ENCODE measurements around the gene TEX261. TPM values are rescaled to one million over a fixed set of nuclear protein-coding genes. Genes with fewer than 3 reads are reported as not detected.

The TEX261 gene
- total and polyA plus RNA-seq, 2 experiments from 2014 or later = 5.7 to 17.5 TPM

GRCh38 chr2:70978341-70979179 is 16.1 kb downstream of the TEX261 start, which contains the start of gene ANKRD53:
Gene ANKRD53, plus strand, starts transcription at chr2:70978630. Its CDS starts 16 bp downstream, at chr2:70978646.
- Mint-ChIP-seq H3K27ac (no peak within 1 kb of the TSS), H3K27me3 (ENCODE audit: insufficient read depth, low read depth, poor library complexity) (peaks cover 32% of the 10 kb centered on the region), H3K9me3 (no peaks in the 10 kb centered on the region; the same call in 2 of the 3 replicates), H3K36me3 (ENCODE audit: low read depth) (no peaks in the 10 kb centered on the region), H3K4me1 (peaks cover 14% of the 10 kb centered on the region), H3K4me3 (peak within 1 kb of the TSS; percentile 79)
- H3K27me3 ChIP-seq (ENCODE audit: insufficient read depth) = peaks cover 22% of the 10 kb centered on the region
- DNase-seq (ENCODE audit: low spot score) = peak; percentile 79
- H3K36me3 ChIP-seq (ENCODE audit: insufficient read depth) = no peaks in the 10 kb centered on the region
- peaks cover 9% of the 10 kb centered on the region; the same call in 1 of the 2 replicates for H3K4me1 ChIP-seq (ENCODE audit: insufficient read depth)
- peak within 1 kb of the TSS; percentile 94 for H2AFZ ChIP-seq
- H3F3A ChIP-seq (replicated peaks; ENCODE audit: low read depth) = no peaks in the 10 kb centered on the region
- no peaks in the 10 kb centered on the region for H3K9me2 ChIP-seq (ENCODE audit: insufficient read depth)
- peak within 1 kb of the TSS; percentile 78 for H3K4me2 ChIP-seq
- no peaks in the 10 kb centered on the region for H3K79me2 ChIP-seq (replicated peaks; ENCODE audit: insufficient read depth)
- peak; percentile 84 for ATAC-seq
- peak within 1 kb of the TSS; percentile 74 for H3K4me3 ChIP-seq
- H4K20me1 ChIP-seq (replicated peaks; ENCODE audit: insufficient read depth) = no peaks in the 10 kb centered on the region
- H3K27ac ChIP-seq (ENCODE audit: low read depth) = no peak within 1 kb of the TSS
- TF ChIP-seq NANOG (IDR thresholded peaks at IDR 0.05; ENCODE audit: borderline replicate concordance) (no peak), EZH2 (IDR thresholded peaks at IDR 0.05; ENCODE audit: low read depth, unreplicated experiment) (no peak), ZNF331 (CRISPR knock-in tag; IDR thresholded peaks at IDR 0.05; ENCODE audit: low read depth) (no peak), CREB1 (CRISPR knock-in tag; IDR thresholded peaks at IDR 0.05; ENCODE audit: low read depth) (0 out of 2 replicates have a peak, but pooled peaks have one; percentile 11), JUNB (IDR thresholded peaks at IDR 0.05; ENCODE audit: unreplicated experiment) (no peak), STAT1 (IDR thresholded peaks at IDR 0.05; ENCODE audit: unreplicated experiment) (no peak), CTCF (conservative IDR thresholded peaks at IDR 0.05; ENCODE audit: low read depth in 2 of 2) (no peak), ETS1 (IDR thresholded peaks at IDR 0.05) (no peak), EZH2phosphoT487 (IDR thresholded peaks at IDR 0.05; ENCODE audit: unreplicated experiment) (no peak), ZNF114 (CRISPR knock-in tag; IDR thresholded peaks at IDR 0.05) (no peak), POLR2AphosphoS5 (IDR thresholded peaks at IDR 0.05; ENCODE audit: low read depth) (peak; percentile 42)
- TF ChIP-seq, protein P1, sequence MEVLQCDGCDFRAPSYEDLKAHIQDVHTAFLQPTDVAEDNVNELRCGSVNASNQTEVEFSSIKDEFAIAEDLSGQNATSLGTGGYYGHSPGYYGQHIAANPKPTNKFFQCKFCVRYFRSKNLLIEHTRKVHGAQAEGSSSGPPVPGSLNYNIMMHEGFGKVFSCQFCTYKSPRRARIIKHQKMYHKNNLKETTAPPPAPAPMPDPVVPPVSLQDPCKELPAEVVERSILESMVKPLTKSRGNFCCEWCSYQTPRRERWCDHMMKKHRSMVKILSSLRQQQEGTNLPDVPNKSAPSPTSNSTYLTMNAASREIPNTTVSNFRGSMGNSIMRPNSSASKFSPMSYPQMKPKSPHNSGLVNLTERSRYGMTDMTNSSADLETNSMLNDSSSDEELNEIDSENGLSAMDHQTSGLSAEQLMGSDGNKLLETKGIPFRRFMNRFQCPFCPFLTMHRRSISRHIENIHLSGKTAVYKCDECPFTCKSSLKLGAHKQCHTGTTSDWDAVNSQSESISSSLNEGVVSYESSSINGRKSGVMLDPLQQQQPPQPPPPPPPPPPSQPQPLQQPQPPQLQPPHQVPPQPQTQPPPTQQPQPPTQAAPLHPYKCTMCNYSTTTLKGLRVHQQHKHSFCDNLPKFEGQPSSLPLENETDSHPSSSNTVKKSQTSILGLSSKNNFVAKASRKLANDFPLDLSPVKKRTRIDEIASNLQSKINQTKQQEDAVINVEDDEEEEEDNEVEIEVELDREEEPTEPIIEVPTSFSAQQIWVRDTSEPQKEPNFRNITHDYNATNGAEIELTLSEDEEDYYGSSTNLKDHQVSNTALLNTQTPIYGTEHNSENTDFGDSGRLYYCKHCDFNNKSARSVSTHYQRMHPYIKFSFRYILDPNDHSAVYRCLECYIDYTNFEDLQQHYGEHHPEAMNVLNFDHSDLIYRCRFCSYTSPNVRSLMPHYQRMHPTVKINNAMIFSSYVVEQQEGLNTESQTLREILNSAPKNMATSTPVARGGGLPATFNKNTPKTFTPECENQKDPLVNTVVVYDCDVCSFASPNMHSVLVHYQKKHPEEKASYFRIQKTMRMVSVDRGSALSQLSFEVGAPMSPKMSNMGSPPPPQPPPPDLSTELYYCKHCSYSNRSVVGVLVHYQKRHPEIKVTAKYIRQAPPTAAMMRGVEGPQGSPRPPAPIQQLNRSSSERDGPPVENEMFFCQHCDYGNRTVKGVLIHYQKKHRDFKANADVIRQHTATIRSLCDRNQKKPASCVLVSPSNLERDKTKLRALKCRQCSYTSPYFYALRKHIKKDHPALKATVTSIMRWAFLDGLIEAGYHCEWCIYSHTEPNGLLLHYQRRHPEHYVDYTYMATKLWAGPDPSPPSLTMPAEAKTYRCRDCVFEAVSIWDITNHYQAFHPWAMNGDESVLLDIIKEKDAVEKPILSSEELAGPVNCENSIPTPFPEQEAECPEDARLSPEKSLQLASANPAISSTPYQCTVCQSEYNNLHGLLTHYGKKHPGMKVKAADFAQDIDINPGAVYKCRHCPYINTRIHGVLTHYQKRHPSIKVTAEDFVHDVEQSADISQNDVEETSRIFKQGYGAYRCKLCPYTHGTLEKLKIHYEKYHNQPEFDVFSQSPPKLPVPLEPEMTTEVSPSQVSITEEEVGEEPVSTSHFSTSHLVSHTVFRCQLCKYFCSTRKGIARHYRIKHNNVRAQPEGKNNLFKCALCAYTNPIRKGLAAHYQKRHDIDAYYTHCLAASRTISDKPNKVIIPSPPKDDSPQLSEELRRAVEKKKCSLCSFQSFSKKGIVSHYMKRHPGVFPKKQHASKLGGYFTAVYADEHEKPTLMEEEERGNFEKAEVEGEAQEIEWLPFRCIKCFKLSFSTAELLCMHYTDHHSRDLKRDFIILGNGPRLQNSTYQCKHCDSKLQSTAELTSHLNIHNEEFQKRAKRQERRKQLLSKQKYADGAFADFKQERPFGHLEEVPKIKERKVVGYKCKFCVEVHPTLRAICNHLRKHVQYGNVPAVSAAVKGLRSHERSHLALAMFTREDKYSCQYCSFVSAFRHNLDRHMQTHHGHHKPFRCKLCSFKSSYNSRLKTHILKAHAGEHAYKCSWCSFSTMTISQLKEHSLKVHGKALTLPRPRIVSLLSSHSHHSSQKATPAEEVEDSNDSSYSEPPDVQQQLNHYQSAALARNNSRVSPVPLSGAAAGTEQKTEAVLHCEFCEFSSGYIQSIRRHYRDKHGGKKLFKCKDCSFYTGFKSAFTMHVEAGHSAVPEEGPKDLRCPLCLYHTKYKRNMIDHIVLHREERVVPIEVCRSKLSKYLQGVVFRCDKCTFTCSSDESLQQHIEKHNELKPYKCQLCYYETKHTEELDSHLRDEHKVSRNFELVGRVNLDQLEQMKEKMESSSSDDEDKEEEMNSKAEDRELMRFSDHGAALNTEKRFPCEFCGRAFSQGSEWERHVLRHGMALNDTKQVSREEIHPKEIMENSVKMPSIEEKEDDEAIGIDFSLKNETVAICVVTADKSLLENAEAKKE (CRISPR knock-in tag; IDR thresholded peaks at IDR 0.05) = no peak
- TF ChIP-seq, protein P2, sequence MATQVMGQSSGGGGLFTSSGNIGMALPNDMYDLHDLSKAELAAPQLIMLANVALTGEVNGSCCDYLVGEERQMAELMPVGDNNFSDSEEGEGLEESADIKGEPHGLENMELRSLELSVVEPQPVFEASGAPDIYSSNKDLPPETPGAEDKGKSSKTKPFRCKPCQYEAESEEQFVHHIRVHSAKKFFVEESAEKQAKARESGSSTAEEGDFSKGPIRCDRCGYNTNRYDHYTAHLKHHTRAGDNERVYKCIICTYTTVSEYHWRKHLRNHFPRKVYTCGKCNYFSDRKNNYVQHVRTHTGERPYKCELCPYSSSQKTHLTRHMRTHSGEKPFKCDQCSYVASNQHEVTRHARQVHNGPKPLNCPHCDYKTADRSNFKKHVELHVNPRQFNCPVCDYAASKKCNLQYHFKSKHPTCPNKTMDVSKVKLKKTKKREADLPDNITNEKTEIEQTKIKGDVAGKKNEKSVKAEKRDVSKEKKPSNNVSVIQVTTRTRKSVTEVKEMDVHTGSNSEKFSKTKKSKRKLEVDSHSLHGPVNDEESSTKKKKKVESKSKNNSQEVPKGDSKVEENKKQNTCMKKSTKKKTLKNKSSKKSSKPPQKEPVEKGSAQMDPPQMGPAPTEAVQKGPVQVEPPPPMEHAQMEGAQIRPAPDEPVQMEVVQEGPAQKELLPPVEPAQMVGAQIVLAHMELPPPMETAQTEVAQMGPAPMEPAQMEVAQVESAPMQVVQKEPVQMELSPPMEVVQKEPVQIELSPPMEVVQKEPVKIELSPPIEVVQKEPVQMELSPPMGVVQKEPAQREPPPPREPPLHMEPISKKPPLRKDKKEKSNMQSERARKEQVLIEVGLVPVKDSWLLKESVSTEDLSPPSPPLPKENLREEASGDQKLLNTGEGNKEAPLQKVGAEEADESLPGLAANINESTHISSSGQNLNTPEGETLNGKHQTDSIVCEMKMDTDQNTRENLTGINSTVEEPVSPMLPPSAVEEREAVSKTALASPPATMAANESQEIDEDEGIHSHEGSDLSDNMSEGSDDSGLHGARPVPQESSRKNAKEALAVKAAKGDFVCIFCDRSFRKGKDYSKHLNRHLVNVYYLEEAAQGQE (IDR thresholded peaks at IDR 0.05; ENCODE audit: unreplicated experiment) = no peak

All from GM23338 (cell line).